GM12874 (cell line): ENCODE data around the gene SLC39A2.

Experiments
- CTCF ChIP-seq: IDR thresholded peaks from 2 replicates; pipeline ENCODE4 v1.5.1; 2011; ENCODE audit warnings: low read depth, mild to moderate bottlenecking, control low read depth, low read length, moderate library complexity; ENCODE audit not compliant: insufficient read depth

Gene SLC39A2

GRCh38 chr14:21047378-21047781 lies 48.3 kb downstream of the SLC39A2 start:
- TF ChIP-seq CTCF = no peak

GRCh38 chr14:21048638-21049037 lies 49.5 kb downstream of the SLC39A2 start:
- no peak for TF ChIP-seq CTCF

- no peak for TF ChIP-seq CTCF
These were observed 50.2 kb downstream of the SLC39A2 start for GRCh38 chr14:21049271-21049673.

- TF ChIP-seq CTCF = no peak
These were observed 51.5 kb downstream of the SLC39A2 start for GRCh38 chr14:21050597-21050996.
